SK-N-DZ (cell line): ENCODE data around the gene WRAP73.

Experiments used
- DNase-seq: peaks from one replicate; pipeline ENCODE4 v3.0.0-alpha.2; 2015; ENCODE audit warnings: low spot score

The WRAP73 gene

DNA sequence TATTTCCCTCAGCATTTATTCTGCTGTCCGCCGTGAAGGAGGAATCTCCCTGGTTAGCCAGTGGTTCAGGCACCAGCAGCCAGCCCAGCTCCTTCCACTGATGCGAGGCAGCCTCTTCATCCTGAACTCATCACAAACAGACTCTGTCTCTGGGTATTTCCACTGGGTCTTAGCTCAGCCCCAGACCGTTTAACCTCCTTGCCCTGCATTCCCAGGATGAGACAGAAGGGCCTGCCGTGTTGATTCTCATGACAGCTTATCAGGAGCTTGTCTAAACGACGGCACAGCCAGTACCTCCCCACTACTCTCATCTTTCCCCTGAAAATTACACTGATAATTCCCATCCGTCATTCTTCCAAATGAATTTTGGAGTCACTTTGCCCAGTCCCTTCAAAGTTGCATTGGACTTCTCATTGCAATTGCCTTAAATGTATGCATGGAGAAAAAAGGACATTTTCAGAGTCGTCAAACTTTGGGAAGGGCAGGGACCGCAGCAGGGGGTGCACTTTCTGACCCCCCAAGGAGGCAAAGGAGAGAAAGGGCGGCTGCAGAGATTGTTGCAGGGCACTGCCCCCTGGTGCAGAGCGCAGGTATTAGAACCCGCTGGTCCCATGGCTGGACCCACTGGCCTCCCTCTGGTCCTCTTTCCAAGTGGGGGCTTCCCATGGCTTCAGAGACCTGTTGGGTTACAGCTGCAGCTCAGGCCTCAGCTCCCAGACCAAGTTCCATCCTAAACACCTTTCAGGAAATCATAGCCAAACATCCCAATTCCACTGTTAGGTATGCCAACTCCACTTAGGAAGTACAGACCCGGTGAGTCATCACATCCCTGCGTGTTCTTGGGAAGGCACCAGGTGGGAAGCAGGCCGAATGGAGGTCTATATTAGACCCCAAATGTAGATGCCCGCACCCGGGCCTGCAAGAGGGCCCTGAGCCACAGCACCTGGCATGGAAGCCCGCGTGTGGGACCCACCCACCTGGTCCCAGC lies 34.9 kb downstream of the WRAP73 start:
- no peak for DNase-seq

DNA sequence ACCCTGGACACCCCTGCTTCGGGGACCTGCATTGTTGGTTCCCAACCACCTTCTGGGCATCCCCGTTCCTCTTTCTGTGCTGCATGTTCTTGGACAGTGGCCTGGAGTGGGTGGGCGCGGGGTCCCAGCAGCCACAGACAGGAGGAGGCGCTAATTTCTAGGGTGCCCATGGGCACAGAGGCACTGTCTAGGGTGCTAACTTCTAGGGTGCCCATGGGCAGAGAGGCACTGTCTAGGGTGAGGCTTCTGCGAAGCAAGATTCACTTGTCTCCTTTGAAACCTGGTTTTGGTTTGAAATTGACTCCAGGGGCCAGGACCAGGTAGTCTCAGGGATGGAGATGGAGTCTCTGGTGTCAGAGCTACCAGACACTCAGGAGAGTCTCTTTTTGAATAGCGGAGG lies 37.8 kb downstream of the WRAP73 start:
- DNase-seq, result no peak

DNA sequence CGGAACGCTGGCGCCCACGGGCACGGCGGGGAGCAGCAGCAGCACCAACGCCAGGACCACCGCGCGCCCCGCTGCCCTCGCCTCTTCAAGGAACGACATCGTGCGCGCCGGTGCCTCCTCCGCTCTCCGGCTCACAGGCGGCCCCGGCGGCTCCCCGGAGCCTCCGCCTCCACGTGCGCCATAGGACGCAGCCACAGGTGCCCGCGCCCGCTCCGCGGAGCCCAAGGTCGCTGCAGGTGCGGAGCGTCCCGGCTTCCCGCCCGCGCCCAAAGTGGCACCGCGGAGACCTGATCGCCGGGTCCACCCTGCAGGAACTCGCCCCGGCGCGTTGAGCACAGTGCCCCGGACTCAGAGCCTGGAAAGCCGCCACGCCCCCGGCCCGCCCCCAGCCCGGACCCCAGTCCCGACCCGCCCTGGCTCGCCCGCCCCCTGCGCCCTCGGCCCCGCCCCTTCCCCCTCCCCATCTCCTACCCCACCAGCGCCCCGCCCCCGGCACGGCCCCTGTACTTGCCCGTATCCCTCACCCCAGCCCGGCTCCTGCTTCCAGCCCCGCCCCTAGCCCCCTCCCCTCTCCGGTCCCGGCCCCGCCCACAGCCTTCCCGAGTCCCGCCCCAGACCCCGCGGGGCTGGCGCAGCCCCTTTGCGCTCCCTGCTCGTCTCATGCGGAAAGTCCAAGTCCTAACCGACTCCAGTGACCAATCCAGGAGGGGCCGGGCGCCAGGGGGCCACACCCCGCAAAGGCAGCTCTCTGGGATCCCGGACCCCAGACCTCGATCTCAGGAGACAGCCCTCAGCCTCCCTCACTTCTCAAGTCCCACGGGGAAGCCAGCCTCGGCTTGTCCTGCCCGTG lies 38.5 kb downstream of the WRAP73 start, which contains the start of gene MEGF6:
TSS of gene MEGF6 (minus strand) at position 339 of the 850 bp plus-strand sequence. CDS start at position 99, 240 bp downstream.
- DNase-seq, result peak; percentile 50

DNA sequence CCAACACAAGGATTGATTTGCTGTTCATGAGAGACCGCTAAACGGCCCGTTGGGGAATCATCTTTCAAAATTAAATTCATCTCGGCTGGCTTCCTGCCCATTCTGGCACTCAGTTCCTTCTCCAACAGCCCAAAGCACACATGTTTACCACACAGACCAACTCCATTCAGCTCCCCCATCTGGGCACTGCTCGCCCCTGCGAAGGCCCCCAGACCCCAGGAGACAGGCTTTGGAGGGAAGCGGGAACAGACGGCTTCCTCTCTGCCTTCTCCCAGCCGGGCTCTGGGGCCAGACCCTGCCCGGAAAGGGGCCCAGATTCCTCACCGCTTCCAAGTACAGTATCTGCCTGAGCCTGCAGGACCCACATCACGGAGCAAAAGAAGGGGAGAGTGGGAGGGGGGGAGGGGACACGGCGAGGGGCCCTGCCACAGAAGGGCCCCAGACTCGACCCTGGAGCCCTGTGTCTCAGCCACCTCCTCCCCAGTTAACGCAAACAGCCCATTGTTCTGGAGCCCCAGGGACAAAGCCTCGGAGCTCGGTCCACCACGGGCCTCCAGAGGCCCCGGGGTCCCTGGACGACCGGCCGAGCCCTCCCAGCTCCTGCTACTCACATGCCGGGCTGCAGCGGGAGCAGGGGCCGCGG lies 39.3 kb downstream of the WRAP73 start:
- DNase-seq, result peak; percentile 18

DNA sequence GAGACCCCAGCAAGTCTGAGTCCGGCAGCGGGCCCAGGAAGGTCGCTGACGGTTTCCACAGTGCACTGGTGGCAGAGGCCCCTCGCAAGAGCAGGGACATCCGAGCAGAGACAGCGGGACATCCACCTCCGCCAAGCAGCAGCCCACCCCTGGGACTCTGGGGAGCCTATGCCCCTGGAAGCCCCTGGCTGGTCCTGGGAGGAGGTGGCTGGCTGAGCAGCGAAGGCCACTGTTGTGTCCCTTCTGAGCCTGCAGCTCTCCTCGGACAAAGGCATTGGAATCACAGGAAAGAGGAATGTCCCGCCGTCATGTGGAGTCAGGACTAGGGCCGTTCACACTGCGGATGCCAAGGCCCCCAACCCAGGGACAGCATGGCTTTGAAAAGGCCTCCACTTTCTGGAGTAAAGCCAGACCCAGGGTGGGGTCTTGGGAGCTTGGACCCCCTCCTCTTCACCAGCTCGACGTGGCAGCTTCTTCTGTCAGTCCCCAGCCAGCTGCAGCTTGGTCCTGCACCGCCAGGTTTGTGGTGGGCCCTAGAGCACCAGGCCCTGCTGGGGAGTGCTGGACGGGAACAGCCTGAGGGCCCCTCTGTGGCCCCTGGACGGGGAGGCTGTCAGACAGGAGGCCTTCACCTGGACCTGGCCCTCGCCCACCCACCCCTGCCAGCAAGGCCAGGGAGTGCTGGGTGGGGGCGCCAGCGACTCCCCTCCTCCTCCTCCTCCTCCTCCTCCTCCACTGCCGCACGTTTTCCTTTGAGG lies 40.0 kb downstream of the WRAP73 start:
- no peak for DNase-seq

DNA sequence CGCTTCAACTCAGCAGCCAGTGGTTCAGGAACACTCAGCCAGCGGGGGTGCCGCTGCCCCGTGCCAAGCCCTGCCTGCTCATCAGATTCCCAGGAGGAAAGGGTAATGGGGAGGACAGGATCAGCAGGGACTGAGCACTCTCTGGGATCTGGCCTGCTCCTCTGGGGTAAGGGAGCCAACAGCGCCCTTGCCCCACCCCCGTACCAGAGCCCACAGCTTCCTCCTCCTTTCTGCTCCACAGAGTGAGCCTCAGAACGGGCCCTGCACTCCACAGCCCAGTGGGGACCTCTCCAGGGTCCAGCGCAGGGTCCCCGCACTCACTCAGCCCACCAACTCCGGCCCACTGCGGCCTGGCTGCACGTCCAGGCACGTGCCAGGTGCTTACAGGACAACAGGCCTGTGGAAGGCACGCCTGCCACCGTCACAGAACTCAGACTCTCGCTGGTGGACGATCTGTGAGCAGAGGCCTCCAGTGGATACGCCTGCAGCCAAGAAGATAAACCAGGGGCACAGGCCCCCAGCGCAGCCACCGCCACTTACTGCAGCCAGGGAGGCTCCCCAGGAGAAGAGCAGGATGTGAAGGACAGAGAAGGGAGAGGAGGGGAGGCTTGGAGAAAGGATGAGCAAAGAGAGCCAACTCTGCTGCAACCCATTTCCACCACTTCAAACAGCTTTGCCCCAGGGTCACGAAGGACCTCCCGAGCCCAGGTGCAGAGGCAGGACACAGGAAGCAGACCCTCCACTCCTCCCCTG lies 40.7 kb downstream of the WRAP73 start:
- DNase-seq, result no peak

DNA sequence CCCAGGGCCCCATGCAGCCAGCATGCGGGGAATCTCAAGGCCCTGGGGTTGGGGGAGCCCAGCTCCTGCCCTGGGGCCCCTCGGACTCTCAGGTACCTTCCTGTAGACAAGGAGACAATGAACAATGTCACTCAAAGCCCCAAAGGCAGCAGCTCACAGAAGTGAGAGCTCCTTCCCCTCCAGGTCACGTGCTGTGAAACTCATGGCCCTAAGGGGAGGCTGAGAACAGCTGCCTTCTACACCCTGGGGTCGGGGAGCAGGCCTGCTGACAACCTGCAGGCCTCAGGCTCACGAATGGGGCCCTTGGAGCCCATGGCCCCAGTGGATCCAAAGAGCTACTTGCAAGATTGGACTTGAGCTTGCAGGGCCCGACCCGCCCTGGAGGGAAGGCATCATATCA lies 41.7 kb downstream of the WRAP73 start:
- DNase-seq, result no peak

DNA sequence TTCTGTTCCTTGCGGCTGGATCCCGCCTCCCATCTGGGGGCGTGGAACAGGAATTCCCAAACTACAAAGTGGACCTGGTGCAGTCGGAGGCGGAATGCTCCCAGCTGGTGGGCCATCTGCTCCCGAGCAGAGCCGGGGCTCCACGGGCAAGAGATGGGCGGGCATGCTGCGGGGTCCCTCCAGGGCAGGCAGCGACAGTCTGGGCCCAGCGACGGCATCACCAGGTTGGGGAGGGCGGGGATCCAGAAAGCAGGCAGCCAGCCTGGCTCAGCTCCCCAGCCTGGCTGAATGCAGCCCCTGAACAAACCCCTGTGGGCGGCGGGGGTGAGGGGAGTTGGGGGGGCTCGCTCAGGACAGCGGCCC lies 42.2 kb downstream of the WRAP73 start:
- DNase-seq, result no peak

DNA sequence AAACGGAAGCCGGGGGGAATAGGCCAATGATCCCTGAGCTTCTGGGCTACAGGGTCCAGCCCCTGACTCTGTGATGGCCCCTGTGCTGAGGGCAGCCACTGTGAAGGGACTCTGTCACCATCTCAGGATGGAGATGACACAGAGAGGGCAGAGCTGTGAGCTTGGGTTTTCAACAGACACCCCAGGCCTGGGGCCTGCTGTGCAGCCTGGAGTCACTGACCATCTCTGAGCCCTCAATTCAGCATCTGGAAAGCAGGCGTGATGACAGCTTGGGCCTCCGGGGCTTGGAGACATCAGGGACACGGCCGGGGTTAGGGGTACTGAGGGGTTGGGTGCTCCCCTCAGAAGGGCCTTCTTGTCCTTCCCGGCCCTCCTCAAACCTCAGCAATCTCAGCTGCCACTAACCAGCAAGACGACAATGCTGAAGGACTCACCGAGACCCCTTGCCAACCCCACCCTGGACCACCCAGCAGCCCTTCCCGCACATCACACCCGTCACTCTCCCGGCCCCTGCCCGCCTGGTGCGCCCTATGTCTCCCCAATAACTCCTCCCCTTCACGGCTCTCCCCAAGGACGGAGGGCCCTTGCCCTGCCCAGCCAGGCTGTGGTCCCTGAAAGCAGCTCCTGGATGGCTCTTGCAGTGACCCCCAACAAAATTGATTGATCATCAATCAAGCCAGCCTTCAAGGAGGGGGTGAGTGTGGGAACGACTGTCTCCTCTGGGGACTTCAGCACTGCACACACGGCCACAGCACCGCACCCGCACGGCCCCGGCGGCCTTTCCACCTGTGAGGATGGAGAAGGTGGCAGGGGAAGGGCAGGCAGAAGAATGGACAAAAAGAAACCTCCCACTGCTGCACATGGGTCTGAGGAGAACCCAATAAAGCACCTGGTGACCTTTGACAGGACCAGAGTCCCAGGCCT lies 42.9 kb downstream of the WRAP73 start:
- DNase-seq, result no peak

DNA sequence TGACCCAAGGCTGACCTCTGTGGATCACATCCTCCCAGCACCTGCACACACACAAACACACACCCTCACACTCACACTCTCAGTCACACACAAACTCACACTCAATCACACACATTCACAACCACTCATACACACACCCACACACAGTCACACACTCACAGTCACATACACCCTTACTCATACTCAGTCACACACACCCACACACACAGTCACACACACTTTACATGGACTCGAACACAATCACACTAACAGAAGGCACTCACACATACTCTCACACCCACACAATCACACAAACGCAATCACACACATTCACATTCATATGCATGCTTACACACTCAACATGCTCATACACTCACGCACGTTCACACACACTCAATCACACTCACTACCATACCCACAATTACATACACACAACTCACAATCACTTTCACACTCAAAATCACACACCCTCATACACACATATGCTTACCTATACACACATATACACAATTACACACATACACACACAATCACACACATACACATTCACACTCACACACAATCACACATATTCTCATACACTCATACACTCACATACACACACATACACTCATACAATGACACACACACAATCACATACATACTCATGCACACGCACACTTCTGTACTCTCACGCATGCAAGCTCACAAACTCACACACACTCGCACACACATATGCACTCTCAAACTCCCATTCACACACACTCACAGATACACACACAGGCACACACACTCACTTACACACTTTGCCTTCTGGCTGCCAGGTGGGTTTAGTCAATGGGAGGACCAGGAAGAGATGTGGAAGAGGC lies 44.7 kb downstream of the WRAP73 start:
- no peak for DNase-seq

DNA sequence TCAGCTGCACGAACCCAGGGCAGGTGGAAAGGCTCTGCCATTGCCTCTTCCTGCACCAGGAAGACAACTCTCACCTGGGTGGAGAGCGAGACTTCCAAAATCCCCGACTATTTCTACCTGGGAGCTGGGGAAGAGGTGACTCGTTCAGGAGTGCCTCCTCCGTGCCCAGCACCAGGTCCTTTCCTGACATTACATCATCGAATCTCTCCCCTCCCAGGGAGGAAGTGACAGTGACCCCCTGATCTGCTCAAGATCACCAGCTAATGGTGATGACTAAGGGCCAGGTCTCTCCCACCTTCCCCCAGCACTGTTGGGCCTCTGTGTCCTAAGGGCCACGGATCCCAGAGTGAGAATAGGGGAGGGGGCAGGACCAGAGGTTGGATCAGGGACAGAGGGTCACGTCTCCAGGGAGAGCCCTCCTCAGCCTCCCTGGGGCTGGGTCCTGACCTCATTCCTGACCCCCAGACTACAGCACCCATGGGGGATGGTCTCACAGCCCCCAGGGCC lies 45.4 kb downstream of the WRAP73 start:
- DNase-seq, result no peak

DNA sequence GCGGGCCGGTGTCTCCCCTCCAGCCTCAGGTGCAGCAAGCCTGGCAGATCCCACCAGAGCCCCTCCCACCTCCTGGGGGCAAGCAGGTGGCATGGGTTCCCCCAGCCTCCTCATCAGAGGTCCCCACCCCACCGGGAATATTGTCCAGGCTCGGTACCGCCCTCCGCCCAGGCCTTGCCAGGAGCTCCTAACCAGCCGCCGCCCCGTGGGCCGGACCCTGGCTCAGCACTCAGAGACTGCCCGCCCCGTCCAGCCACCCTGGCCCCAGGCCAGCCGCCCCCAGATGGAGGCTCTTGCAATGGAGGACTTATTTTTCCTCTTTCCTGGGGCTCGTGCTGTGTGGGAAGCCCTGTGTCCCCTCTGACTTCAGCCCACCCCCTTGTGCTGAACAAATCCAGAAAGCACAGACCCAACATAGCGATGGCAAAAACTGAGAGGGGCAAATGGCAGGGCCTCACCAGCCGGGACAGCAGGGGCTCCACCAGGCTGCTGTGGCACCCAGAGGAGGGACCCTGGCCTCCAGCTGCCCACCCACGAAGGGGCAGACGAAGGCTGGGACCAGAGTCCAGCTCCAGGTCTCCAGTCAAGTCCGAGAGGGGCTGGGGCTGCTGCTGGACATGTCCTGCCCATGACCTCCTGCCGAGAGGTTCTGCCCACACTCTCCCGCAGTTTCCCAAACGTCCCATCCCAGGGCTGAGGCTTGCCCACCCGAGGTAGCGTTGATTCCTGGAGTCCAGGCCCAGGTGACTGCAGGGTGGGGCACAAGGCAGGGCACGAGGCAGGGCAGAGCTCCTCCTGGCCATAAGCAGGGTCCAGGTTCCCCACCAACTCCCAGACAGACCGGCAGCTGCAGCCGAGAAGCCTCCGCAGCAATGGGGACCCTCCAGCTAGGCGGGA lies 46.1 kb downstream of the WRAP73 start:
- DNase-seq, result no peak

DNA sequence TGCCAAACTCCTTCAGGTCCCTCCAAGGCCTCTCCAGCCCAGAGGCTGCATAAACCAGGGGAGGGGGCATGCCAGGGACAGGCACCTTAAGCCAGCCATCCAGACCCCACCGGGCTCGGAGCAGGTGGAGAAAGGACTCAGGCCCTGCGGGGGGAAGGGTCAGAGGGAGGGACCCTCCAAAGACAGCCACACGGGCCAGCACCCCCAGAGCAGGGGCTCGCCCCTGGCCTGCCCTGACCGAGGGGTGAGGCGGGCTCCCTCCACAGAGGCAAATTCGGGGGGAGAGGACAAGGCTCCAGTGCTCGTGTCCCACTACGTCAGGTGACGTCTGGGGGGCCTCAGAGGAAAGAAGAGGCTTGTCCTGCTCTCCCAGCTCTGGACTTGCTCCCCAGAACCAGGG lies 46.7 kb downstream of the WRAP73 start:
- no peak for DNase-seq

DNA sequence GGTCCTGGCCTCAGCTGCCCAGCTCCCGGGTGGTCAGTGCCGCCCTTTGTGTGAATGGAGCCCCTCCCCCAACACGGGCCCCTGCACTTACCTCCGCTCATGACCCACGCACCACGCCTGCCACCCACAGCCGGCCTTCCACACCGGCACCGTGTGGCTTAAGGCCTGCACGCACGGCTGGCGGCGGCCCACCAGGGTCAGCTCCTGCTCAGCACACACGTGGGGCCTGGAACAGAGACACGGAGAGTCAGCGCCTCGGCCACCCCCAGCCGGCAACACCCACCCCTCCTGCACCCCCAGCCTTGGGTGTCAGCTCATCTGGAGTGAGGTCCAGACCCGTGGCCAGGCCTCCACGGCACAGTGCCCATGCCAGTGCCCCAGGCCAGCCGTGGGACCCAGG lies 47.5 kb downstream of the WRAP73 start:
- DNase-seq, result no peak

DNA sequence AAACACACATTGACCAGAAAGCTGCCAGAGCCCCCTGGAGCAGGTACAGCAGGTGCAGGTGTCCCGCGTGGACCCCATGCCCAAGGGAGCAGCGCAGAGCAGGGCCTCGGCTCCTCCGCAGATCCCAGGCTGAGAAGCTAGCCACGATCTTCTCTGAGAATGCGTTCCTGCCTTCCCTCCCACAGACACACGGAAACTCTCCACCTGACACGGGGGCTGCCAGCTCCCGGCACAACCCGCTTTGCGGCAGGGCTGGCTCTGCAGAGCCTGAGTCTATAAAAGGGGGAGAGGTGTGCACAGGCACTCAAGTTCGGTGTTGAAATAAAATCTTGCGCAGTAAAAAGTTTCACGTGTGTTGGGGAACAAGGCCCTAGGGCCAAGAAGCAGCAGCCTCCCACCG lies 48.2 kb downstream of the WRAP73 start:
- DNase-seq, result no peak

DNA sequence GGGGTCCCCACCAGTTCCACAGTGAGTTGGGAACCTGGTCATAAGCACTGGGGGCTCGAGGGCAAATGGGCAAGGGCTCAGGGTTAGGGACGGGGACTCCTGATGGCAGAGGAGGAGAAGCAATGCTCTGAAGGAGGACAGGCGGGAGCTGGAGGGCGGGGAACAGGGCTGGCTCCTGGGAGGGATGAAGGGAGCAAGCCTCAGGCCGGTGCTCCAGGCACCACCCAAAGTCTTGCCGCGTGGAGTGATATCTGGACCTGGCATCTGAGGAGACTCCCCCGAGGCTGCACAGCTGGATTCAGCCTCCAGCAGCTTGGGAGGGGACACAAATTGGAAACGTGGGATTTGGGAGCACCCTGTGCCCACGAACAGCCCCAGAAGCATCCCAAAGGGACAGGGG lies 49.5 kb downstream of the WRAP73 start:
- no peak for DNase-seq

DNA sequence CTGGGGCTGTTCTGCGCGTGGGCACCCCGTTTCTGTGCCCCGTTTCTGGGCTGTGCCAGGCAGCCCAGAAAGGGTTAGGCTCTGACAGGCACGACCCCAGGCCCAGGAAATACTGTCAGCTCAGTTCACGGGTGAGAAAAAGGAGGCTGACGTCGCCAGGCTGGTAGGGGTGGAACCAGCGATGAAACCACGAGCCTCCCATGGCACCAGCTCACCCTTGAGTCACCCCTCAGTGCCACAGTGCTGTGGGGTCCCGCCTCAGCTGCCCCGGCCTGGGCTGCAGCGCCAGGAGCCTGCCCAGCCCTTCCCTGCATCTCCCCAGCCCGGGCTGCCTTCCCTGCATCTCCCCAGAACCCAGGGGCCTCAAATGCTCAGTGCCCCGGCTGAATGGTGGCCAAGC lies 50.1 kb downstream of the WRAP73 start:
- no peak for DNase-seq
